ENCODE measurements around the gene GPR151. TPM values are rescaled to one million over a fixed set of nuclear protein-coding genes. Genes with fewer than 3 reads are reported as not detected.
"Not testable (repeated sequence)": the region's sequence is repeated elsewhere in the genome, so short reads cannot be mapped to it uniquely, and the experiment has no call there.

The GPR151 gene
- total RNA-seq (not detected), polyA plus RNA-seq (under 1 TPM in 1 of 4 donors, not detected in 3; 0.13 TPM)

DNA sequence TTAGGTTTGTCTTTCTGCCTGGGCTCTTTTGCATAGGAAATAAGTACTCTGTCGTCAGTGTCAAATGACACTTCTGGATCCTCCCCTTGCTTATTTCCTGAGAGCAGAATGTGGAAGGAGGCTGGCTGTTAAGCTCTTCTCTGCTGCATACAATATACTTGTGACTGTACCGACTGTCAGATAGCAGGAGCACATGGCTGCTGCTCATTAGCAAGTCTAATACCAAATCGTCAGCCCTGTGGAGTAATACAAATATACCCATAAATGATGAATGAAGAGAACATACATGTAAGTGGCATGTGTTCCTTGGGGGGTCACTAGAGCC lies at the start of gene GPR151:
TSS of gene GPR151 (minus strand) at position 40 of the 325 bp plus-strand sequence. CDS start 77 bp downstream, outside the sequence.
- Histone ChIP-seq H3K4me1 (ENCODE audit: control insufficient read depth, insufficient read depth, low read length, poor library complexity, severe bottlenecking) (no peaks in the 10 kb centered on the region), H3K27ac (ENCODE audit: insufficient read depth, low read length, poor library complexity, severe bottlenecking) (no peak within 1 kb of the TSS), H3K4me3 (ENCODE audit: low read depth, low read length) (no peak within 1 kb of the TSS), H3K27me3 (ENCODE audit: control insufficient read depth, insufficient read depth, low read length) (no peaks in the 10 kb centered on the region), H3K9me3 (ENCODE audit: control insufficient read depth in 2 of 2, low read length in 2 of 2) (no peaks in the 10 kb centered on the region), H3K36me3 (ENCODE audit: control insufficient read depth, insufficient read depth, low read length) (peaks cover 8% of the 10 kb centered on the region)
- H3K4me3 Mint-ChIP-seq, result no peak within 1 kb of the TSS
- peaks cover 0 to 3% (median 0%) of the 10 kb centered on the region in 4 donors for H3K4me1 Mint-ChIP-seq
- no peak for ATAC-seq (ENCODE audit: low read depth in 2 of 2)
- no peaks in the 10 kb centered on the region for H3K9me3 Mint-ChIP-seq
- peaks cover 6% of the 10 kb centered on the region for H3K27me3 Mint-ChIP-seq
- H3K36me3 Mint-ChIP-seq, result peaks cover 7% of the 10 kb centered on the region
- no peak within 1 kb of the TSS for H3K27ac Mint-ChIP-seq
- DNase-seq, result peak in 1 of 3 donors; percentile 8

GRCh38 chr5:146564007-146564762 lies 48.2 kb upstream of the GPR151 start:
- Mint-ChIP-seq H3K36me3 (no peaks in the 10 kb centered on the region), H3K27me3 (peaks cover 11% of the 10 kb centered on the region), H3K9me3 (no peaks in the 10 kb centered on the region), H3K27ac (no peak overlapping the region), H3K4me1 (peaks cover 0 to 4% (median 2%) of the 10 kb centered on the region in 4 donors), H3K4me3 (no peak overlapping the region)
- Histone ChIP-seq H3K27me3 (ENCODE audit: control insufficient read depth, insufficient read depth, low read length) (peaks cover 3% of the 10 kb centered on the region), H3K9me3 (ENCODE audit: control insufficient read depth in 2 of 2, low read length in 2 of 2) (no peaks in the 10 kb centered on the region), H3K36me3 (ENCODE audit: control insufficient read depth, insufficient read depth, low read length) (no peaks in the 10 kb centered on the region), H3K4me3 (ENCODE audit: low read depth, low read length) (no peak overlapping the region), H3K27ac (ENCODE audit: insufficient read depth, low read length, poor library complexity, severe bottlenecking) (no peak overlapping the region), H3K4me1 (ENCODE audit: control insufficient read depth, insufficient read depth, low read length, poor library complexity, severe bottlenecking) (no peaks in the 10 kb centered on the region)
- ATAC-seq (ENCODE audit: low read depth in 2 of 2), result no peak
- DNase-seq, result no peak

DNA sequence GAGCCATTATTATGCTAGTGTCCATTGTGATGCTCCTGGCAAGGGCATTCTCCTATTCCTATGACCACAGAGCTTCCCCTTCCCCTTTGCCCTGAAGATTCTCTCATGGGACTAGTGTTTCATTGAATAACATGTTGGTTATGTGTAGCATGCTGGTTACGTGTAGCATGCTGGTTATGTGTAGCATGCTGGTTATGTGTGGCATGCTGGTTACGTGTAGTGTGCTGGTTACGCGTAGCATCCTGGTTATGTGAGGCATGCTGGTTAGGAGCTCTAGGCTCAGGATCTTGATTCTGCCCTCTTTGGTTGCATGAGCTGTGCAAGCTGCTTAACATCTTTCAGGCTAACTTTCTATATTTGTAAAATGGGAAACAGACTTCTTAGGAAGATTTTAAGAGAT lies 46.5 kb upstream of the GPR151 start:
- no peak overlapping the region for H3K4me3 ChIP-seq (ENCODE audit: low read depth, low read length)
- Mint-ChIP-seq H3K9me3 (no peaks in the 10 kb centered on the region), H3K4me1 (peaks cover 0 to 4% (median 2%) of the 10 kb centered on the region in 4 donors)

GRCh38 chr5:146561711-146562110 lies 45.7 kb upstream of the GPR151 start:
- Mint-ChIP-seq H3K4me1 (peaks cover 0 to 4% (median 2%) of the 10 kb centered on the region in 4 donors), H3K36me3 (no peaks in the 10 kb centered on the region), H3K4me3 (no peak overlapping the region), H3K27ac (no peak overlapping the region), H3K27me3 (peaks cover 11% of the 10 kb centered on the region), H3K9me3 (no peaks in the 10 kb centered on the region)
- Histone ChIP-seq H3K4me1 (ENCODE audit: control insufficient read depth, insufficient read depth, low read length, poor library complexity, severe bottlenecking) (no peaks in the 10 kb centered on the region), H3K9me3 (ENCODE audit: control insufficient read depth in 2 of 2, low read length in 2 of 2) (no peaks in the 10 kb centered on the region), H3K4me3 (ENCODE audit: low read depth, low read length) (no peak overlapping the region), H3K27ac (ENCODE audit: insufficient read depth, low read length, poor library complexity, severe bottlenecking) (no peak overlapping the region), H3K36me3 (ENCODE audit: control insufficient read depth, insufficient read depth, low read length) (no peaks in the 10 kb centered on the region), H3K27me3 (ENCODE audit: control insufficient read depth, insufficient read depth, low read length) (peaks cover 4% of the 10 kb centered on the region)
- no peak for DNase-seq
- ATAC-seq (ENCODE audit: low read depth in 2 of 2), result no peak

More for the DNA sequence above, 46.5 kb upstream of the GPR151 start:
- H3K27me3 Mint-ChIP-seq, result peaks cover 11% of the 10 kb centered on the region
- H3K4me3 Mint-ChIP-seq, result no peak overlapping the region
- Histone ChIP-seq H3K9me3 (ENCODE audit: control insufficient read depth in 2 of 2, low read length in 2 of 2) (no peaks in the 10 kb centered on the region), H3K27ac (ENCODE audit: insufficient read depth, low read length, poor library complexity, severe bottlenecking) (no peak overlapping the region), H3K36me3 (ENCODE audit: control insufficient read depth, insufficient read depth, low read length) (no peaks in the 10 kb centered on the region), H3K27me3 (ENCODE audit: control insufficient read depth, insufficient read depth, low read length) (peaks cover 4% of the 10 kb centered on the region), H3K4me1 (ENCODE audit: control insufficient read depth, insufficient read depth, low read length, poor library complexity, severe bottlenecking) (no peaks in the 10 kb centered on the region)
- DNase-seq (no peak), ATAC-seq (ENCODE audit: low read depth in 2 of 2) (no peak)
- H3K36me3 Mint-ChIP-seq, result no peaks in the 10 kb centered on the region
- no peak overlapping the region for H3K27ac Mint-ChIP-seq

DNA sequence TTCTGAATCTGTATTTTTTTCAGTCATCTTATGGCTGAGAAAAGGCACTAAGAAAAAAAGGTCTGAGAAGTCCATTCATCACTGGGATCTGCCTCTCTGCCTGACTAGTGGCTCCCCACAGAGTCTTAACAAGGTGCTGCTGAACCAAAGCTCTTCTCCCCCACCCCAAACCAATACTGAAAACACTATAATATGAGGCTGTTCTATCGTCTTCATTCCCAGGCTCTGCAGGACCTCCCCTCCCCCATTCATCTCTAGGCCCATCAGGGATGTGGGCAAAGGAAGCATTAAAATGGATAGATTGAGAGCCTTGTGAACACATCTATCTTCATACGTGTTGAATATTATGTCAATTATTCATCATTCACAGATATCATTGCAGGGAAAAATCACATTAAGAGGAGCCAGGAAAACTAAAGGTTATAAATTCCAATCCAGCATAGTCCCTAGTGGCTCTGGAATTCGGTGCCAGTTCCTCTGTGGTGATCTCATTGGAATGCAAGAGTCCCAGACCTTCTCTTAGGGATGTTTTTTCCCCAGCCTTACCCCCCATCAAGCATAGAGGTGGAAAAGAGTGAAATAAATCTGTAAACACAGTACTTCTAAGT lies 44.3 kb upstream of the GPR151 start:
- H3K36me3 Mint-ChIP-seq, result no peaks in the 10 kb centered on the region
- H3K27ac ChIP-seq (ENCODE audit: insufficient read depth, low read length, poor library complexity, severe bottlenecking), result no peak overlapping the region
- no peaks in the 10 kb centered on the region for H3K9me3 ChIP-seq (ENCODE audit: control insufficient read depth in 2 of 2, low read length in 2 of 2)
- no peak overlapping the region for H3K4me3 Mint-ChIP-seq
- no peak for DNase-seq
- H3K9me3 Mint-ChIP-seq, result no peaks in the 10 kb centered on the region
- H3K27me3 ChIP-seq (ENCODE audit: control insufficient read depth, insufficient read depth, low read length), result peaks cover 4% of the 10 kb centered on the region
- H3K27ac Mint-ChIP-seq, result no peak overlapping the region
- peaks cover 6% of the 10 kb centered on the region for H3K27me3 Mint-ChIP-seq
- no peaks in the 10 kb centered on the region for H3K4me1 ChIP-seq (ENCODE audit: control insufficient read depth, insufficient read depth, low read length, poor library complexity, severe bottlenecking)
- ATAC-seq (ENCODE audit: low read depth in 2 of 2), result no peak
- no peaks in the 10 kb centered on the region for H3K36me3 ChIP-seq (ENCODE audit: control insufficient read depth, insufficient read depth, low read length)
- H3K4me3 ChIP-seq (ENCODE audit: low read depth, low read length), result no peak overlapping the region
- H3K4me1 Mint-ChIP-seq, result no peaks in the 10 kb centered on the region

GRCh38 chr5:146556884-146557283 lies 40.9 kb upstream of the GPR151 start:
- not testable (repeated sequence) for H3K4me1 ChIP-seq (ENCODE audit: control insufficient read depth, insufficient read depth, low read length, poor library complexity, severe bottlenecking); H3K27ac ChIP-seq (ENCODE audit: insufficient read depth, low read length, poor library complexity, severe bottlenecking); H3K9me3 ChIP-seq (ENCODE audit: control insufficient read depth in 2 of 2, low read length in 2 of 2); H3K36me3 Mint-ChIP-seq; ATAC-seq (ENCODE audit: low read depth in 2 of 2); H3K9me3 Mint-ChIP-seq; H3K4me3 Mint-ChIP-seq; H3K4me1 Mint-ChIP-seq; H3K27me3 ChIP-seq (ENCODE audit: control insufficient read depth, insufficient read depth, low read length); DNase-seq; H3K27ac Mint-ChIP-seq; H3K36me3 ChIP-seq (ENCODE audit: control insufficient read depth, insufficient read depth, low read length); H3K4me3 ChIP-seq (ENCODE audit: low read depth, low read length)
- H3K27me3 Mint-ChIP-seq, result peaks cover 16% of the 10 kb centered on the region

DNA sequence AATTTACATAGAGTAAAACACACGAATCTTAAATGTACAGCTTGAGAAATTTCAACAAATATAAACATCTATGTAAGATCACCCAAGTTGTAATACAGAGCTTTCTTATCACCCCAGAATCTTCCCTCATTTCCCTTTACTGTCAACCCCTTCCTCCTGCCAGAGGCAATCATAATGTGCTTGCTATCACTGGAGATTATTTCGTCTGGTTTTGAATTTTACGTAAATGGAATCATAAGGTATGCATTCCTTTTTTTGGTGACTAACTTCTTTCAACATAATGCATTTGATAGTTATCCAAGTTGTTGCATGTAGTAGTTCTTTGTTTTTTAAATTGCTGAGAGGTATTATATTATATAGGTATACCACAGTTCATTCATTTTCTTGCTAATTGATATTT lies 37.5 kb upstream of the GPR151 start:
- Mint-ChIP-seq H3K4me1 (no peaks in the 10 kb centered on the region), H3K4me3 (no peak overlapping the region)
- no peak for ATAC-seq (ENCODE audit: low read depth in 2 of 2)

DNA sequence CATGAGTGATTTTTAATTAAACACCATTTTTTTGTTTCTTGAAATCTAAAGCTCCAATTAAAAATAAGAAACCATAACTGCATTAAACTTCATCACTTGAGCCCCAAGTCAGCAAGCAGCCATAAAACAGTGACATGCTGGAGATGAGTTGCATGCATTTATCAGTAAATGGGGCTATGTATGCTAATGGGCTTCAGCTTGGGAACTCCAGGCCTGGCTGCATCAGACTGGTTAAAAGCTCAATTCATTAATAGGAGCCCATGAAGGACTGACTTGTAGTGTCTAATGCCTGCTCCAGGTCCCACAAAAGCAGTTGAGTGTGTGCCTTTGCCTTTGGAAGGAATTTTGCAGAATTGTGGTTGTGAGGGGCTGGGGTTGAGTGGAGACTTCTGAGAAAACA lies 33.6 kb upstream of the GPR151 start:
- Histone ChIP-seq H3K36me3 (ENCODE audit: control insufficient read depth, insufficient read depth, low read length) (no peaks in the 10 kb centered on the region), H3K4me3 (ENCODE audit: low read depth, low read length) (no peak overlapping the region), H3K4me1 (ENCODE audit: control insufficient read depth, insufficient read depth, low read length, poor library complexity, severe bottlenecking) (no peaks in the 10 kb centered on the region), H3K9me3 (ENCODE audit: control insufficient read depth in 2 of 2, low read length in 2 of 2) (no peaks in the 10 kb centered on the region), H3K27ac (ENCODE audit: insufficient read depth, low read length, poor library complexity, severe bottlenecking) (no peak overlapping the region), H3K27me3 (ENCODE audit: control insufficient read depth, insufficient read depth, low read length) (peaks cover 8% of the 10 kb centered on the region)
- H3K4me3 Mint-ChIP-seq, result no peak overlapping the region
- H3K27ac Mint-ChIP-seq, result no peak overlapping the region
- DNase-seq (no peak), ATAC-seq (ENCODE audit: low read depth in 2 of 2) (no peak)
- peaks cover 0 to 2% (median 0%) of the 10 kb centered on the region in 7 donors for H3K9me3 Mint-ChIP-seq
- H3K27me3 Mint-ChIP-seq, result peaks cover 33% of the 10 kb centered on the region
- no peaks in the 10 kb centered on the region for H3K36me3 Mint-ChIP-seq
- no peaks in the 10 kb centered on the region for H3K4me1 Mint-ChIP-seq

More for the DNA sequence above, 37.5 kb upstream of the GPR151 start:
- Histone ChIP-seq H3K4me1 (ENCODE audit: control insufficient read depth, insufficient read depth, low read length, poor library complexity, severe bottlenecking) (no peaks in the 10 kb centered on the region), H3K36me3 (ENCODE audit: control insufficient read depth, insufficient read depth, low read length) (no peaks in the 10 kb centered on the region), H3K9me3 (ENCODE audit: control insufficient read depth in 2 of 2, low read length in 2 of 2) (no peaks in the 10 kb centered on the region), H3K4me3 (ENCODE audit: low read depth, low read length) (no peak overlapping the region), H3K27ac (ENCODE audit: insufficient read depth, low read length, poor library complexity, severe bottlenecking) (no peak overlapping the region), H3K27me3 (ENCODE audit: control insufficient read depth, insufficient read depth, low read length) (peaks cover 8% of the 10 kb centered on the region)
- Mint-ChIP-seq H3K27me3 (peaks cover 32% of the 10 kb centered on the region), H3K27ac (no peak overlapping the region), H3K9me3 (peaks cover 0 to 2% (median 0%) of the 10 kb centered on the region in 7 donors), H3K36me3 (no peaks in the 10 kb centered on the region)
- DNase-seq, result no peak
